ENCODE data around the gene CPLANE1. TPM values are rescaled to one million over a fixed set of nuclear protein-coding genes. Genes with fewer than 3 reads are reported as not detected.
"Not testable (repeated sequence)": the region's sequence is repeated elsewhere in the genome, so short reads cannot be mapped to it uniquely, and the experiment has no call there.

Gene CPLANE1
- total RNA-seq, 1 donor from 2014 or later, result 14.0 TPM

DNA sequence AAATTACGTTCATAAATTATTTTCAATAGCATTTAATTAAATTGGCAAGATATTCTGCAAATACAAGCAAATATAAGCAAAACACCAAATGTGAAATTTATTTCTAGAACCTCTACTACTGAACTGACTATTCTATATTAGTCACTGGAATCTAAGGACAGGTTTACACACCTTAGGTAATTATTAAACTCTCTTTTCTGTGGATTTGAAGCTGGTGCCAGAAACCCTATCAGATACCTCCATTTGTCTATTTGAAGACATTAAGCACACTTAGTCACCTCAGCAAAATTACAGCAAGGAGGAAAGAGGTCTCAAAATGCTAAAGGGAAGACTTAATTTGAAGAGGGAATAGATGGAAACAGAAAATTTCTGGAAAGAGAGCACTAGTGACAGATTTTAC, 83.4 kb downstream of the CPLANE1 start:
- Histone ChIP-seq H3K4me3 (ENCODE audit: low read depth, low read length) (no peak overlapping the region), H3K27me3 (ENCODE audit: control insufficient read depth, insufficient read depth, low read length) (no peaks in the 10 kb centered on the region), H3K36me3 (ENCODE audit: control insufficient read depth, insufficient read depth, low read length) (no peaks in the 10 kb centered on the region)
- peak; percentile 21 for DNase-seq (ENCODE audit: low read depth)
- TF ChIP-seq, protein P1, sequence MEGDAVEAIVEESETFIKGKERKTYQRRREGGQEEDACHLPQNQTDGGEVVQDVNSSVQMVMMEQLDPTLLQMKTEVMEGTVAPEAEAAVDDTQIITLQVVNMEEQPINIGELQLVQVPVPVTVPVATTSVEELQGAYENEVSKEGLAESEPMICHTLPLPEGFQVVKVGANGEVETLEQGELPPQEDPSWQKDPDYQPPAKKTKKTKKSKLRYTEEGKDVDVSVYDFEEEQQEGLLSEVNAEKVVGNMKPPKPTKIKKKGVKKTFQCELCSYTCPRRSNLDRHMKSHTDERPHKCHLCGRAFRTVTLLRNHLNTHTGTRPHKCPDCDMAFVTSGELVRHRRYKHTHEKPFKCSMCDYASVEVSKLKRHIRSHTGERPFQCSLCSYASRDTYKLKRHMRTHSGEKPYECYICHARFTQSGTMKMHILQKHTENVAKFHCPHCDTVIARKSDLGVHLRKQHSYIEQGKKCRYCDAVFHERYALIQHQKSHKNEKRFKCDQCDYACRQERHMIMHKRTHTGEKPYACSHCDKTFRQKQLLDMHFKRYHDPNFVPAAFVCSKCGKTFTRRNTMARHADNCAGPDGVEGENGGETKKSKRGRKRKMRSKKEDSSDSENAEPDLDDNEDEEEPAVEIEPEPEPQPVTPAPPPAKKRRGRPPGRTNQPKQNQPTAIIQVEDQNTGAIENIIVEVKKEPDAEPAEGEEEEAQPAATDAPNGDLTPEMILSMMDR (IDR thresholded peaks at IDR 0.05; ENCODE audit: insufficient read depth, low read length, poor library complexity, severe bottlenecking), result no peak

DNA sequence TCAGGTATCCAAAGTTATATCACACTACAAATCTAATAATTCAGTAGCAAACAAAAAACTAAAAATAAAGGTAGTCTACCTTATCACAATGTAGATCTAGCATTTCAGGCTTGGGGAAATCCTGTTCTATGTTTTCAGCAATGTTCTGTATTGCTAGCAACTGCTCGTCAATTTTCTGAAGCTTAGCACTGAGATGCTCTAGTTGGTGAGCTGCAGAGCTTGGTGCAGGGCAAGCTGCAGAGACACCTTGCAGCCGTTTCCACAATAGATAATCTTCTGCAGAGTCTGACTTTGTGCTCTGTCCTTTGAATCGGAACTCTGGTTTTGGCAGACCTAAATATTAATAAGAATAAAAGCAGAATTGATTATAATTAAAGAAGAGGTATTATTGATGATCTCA, 95.5 kb downstream of the CPLANE1 start:
- TF ChIP-seq, protein P1 (IDR thresholded peaks at IDR 0.05; ENCODE audit: insufficient read depth, low read length, poor library complexity, severe bottlenecking), result no peak
- no peaks in the 10 kb centered on the region for H3K36me3 ChIP-seq (ENCODE audit: control insufficient read depth, insufficient read depth, low read length)
- no peak overlapping the region for H3K4me3 ChIP-seq (ENCODE audit: low read depth, low read length)
- H3K27me3 ChIP-seq (ENCODE audit: control insufficient read depth, insufficient read depth, low read length), result no peaks in the 10 kb centered on the region
- DNase-seq (ENCODE audit: low read depth), result no peak

- Histone ChIP-seq H3K36me3 (ENCODE audit: control insufficient read depth, insufficient read depth, low read length) (no peaks in the 10 kb centered on the region), H3K27me3 (ENCODE audit: control insufficient read depth, insufficient read depth, low read length) (no peaks in the 10 kb centered on the region), H3K4me3 (ENCODE audit: low read depth, low read length) (no peak overlapping the region)
- DNase-seq (ENCODE audit: low read depth), result no peak
- TF ChIP-seq, protein P1 (IDR thresholded peaks at IDR 0.05; ENCODE audit: insufficient read depth, low read length, poor library complexity, severe bottlenecking), result no peak
Measured at GRCh38 chr5:37146896-37147295, 102.3 kb downstream of the CPLANE1 start.

GRCh38 chr5:37136694-37137093, 112.5 kb downstream of the CPLANE1 start:
- no peaks in the 10 kb centered on the region for H3K36me3 ChIP-seq (ENCODE audit: control insufficient read depth, insufficient read depth, low read length)

DNA sequence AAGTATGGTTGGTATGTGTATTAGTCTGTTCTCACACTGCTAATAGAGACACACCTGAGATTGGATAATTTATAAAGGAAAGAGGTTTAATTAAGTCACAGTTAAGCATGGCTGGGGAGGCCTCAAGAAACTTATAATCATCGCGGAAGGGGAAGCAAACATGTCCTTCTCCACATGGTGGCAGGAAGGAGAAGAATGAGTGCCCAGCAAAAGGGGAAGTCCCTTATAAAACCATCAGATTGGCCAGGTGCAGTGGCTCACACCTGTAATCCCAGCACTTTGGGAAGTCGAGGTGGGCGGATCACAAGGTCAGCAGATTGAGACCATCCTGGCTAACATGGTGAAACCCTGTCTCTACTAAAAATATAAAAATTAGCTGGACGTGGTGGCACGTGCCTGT, 113.9 kb downstream of the CPLANE1 start:
- not testable (repeated sequence) for DNase-seq (ENCODE audit: low read depth); H3K36me3 ChIP-seq (ENCODE audit: control insufficient read depth, insufficient read depth, low read length); H3K27me3 ChIP-seq (ENCODE audit: control insufficient read depth, insufficient read depth, low read length); H3K4me3 ChIP-seq (ENCODE audit: low read depth, low read length)

More at GRCh38 chr5:37136694-37137093, 112.5 kb downstream of the CPLANE1 start:
- Histone ChIP-seq H3K4me3 (ENCODE audit: low read depth, low read length) (no peak overlapping the region), H3K27me3 (ENCODE audit: control insufficient read depth, insufficient read depth, low read length) (no peaks in the 10 kb centered on the region)
- DNase-seq (ENCODE audit: low read depth), result no peak
- TF ChIP-seq, protein P1 (IDR thresholded peaks at IDR 0.05; ENCODE audit: insufficient read depth, low read length, poor library complexity, severe bottlenecking), result no peak

DNA sequence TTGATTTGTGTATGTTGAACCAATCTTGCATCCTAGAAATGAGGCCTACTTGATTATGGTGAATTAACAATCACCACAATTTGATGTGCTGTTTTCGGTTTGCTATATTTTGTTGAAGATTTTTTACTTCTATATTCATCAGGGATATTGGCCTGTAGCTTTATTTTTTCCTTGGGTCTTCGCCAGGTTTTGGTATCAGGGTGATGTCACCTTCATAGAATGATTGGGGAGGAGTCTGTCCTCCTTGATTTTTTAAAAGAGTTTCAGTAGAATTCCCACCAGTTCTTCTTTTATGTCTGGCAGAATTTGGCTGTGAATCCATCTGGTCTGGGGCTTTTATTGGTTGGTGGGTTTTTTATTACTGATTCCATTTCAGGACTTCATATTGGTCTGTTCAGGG, 115.2 kb downstream of the CPLANE1 start:
- TF ChIP-seq, protein P1 (IDR thresholded peaks at IDR 0.05; ENCODE audit: insufficient read depth, low read length, poor library complexity, severe bottlenecking), result no peak
- H3K4me3 ChIP-seq (ENCODE audit: low read depth, low read length), result no peak overlapping the region
- H3K36me3 ChIP-seq (ENCODE audit: control insufficient read depth, insufficient read depth, low read length), result no peaks in the 10 kb centered on the region
- no peak for DNase-seq (ENCODE audit: low read depth)
- no peaks in the 10 kb centered on the region for H3K27me3 ChIP-seq (ENCODE audit: control insufficient read depth, insufficient read depth, low read length)

All from kidney epithelial cell (primary cell).